ENCODE data around the gene GABRR3.

Gene GABRR3

DNA sequence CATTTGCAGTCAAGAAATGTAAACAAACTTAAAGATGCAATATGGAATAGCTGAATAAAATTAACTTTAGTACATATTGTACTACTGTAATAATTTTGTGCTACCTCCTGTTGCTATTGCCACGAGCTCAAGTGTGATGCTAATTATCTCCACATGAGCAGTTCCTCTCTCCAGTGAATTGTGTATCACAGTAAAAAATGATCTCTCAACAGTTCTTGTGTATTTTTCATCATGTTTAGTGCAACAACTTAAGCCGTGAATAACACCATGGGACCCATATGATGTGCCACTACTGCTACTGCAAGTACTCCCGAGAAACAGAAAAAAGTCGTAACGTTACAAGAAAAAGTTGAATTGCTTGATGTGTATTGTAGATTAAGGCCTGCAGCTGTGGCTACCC is 75.2 kb downstream of the GABRR3 start:
- ChIA-PET CTCF (interaction anchor here (1.0 kb wide), 1 partner anchor 167 kb away, joined by 4 read pairs; no protein-coding TSS in a partner anchor), POLR2A (no interaction called here)
- H3K4me3 ChIP-seq (ENCODE audit: low read depth, low read length) = no peak overlapping the region
- TF ChIP-seq, protein P1, sequence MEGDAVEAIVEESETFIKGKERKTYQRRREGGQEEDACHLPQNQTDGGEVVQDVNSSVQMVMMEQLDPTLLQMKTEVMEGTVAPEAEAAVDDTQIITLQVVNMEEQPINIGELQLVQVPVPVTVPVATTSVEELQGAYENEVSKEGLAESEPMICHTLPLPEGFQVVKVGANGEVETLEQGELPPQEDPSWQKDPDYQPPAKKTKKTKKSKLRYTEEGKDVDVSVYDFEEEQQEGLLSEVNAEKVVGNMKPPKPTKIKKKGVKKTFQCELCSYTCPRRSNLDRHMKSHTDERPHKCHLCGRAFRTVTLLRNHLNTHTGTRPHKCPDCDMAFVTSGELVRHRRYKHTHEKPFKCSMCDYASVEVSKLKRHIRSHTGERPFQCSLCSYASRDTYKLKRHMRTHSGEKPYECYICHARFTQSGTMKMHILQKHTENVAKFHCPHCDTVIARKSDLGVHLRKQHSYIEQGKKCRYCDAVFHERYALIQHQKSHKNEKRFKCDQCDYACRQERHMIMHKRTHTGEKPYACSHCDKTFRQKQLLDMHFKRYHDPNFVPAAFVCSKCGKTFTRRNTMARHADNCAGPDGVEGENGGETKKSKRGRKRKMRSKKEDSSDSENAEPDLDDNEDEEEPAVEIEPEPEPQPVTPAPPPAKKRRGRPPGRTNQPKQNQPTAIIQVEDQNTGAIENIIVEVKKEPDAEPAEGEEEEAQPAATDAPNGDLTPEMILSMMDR (IDR thresholded peaks at IDR 0.05; ENCODE audit: insufficient read depth, low read length, missing control alignments) = no peak
- no peak for DNase-seq (ENCODE audit: low read depth, low spot score)

DNA sequence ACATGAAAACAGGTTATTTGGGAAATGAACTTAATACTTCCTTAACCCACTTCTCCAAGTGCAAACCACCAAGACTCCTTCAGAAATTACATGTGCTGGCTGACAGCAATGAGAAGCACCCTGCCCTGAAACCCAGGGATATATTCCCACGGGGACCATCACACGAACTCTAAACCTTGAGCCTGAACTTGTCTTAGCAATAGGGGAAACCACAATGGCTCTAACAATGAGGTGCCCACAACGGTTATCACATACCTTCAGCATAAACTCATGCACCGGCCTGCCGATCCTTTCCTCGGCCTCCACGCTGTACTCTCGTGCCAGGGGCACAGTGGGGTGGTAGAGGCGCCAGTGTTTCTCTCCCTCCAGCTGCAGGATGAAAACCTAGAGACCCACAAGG is 76.3 kb downstream of the GABRR3 start:
- no peak for DNase-seq (ENCODE audit: low read depth, low spot score)
- TF ChIP-seq, protein P1 (IDR thresholded peaks at IDR 0.05; ENCODE audit: insufficient read depth, low read length, missing control alignments) = no peak
- H3K4me3 ChIP-seq (ENCODE audit: low read depth, low read length) = no peak overlapping the region
- POLR2A ChIA-PET = no interaction called here
- CTCF ChIA-PET = no interaction called here

- TF ChIP-seq, protein P1 (IDR thresholded peaks at IDR 0.05; ENCODE audit: insufficient read depth, low read length, missing control alignments) = no peak
- DNase-seq (ENCODE audit: low read depth, low spot score) = no peak
- POLR2A ChIA-PET = no interaction called here
Measured at GRCh38 chr3:97958396-97958795, 76.7 kb downstream of the GABRR3 start.

DNA sequence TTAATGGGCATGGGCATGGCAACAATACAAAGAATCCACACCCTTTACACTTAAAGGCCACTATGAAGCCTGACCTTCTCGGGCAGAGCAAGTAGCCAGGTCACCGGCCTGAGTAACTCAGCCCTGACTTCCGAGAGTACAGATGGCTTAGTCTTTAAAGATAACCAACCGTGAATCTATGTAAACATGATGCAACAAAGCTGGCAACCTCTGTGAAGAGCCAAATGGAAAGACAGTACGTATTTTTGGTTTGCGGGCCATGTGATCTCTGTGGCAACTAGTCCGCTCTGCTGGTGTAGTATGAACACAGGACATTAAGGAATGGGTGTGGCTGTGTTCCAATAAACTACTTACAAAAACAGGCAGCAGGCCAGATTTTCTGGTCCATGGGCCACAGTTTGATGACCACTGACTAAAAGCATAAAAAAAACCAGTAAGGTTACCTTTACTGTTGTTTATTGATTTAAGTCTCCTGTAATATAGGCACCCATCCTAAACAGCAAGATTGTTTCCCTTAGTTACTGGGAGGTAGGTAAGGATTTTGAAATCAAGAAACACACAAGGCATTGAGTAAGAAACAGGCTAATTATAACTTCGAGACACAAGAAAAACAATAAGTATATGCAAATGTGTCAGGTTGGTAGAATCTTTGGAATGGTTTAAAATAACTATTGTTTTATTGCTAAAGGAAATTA is 77.4 kb downstream of the GABRR3 start:
- ChIA-PET POLR2A (no interaction called here), CTCF (interaction anchor here (1.2 kb wide), 1 partner anchor 14 kb away, joined by 3 read pairs; no protein-coding TSS in a partner anchor)
- DNase-seq (ENCODE audit: low read depth, low spot score) = no peak
- TF ChIP-seq, protein P1 (IDR thresholded peaks at IDR 0.05; ENCODE audit: insufficient read depth, low read length, missing control alignments) = no peak
- H3K4me3 ChIP-seq (ENCODE audit: low read depth, low read length) = no peak overlapping the region

More at GRCh38 chr3:97958396-97958795, 76.7 kb downstream of the GABRR3 start:
- CTCF ChIA-PET = no interaction called here
- H3K4me3 ChIP-seq (ENCODE audit: low read depth, low read length) = no peak overlapping the region

DNA sequence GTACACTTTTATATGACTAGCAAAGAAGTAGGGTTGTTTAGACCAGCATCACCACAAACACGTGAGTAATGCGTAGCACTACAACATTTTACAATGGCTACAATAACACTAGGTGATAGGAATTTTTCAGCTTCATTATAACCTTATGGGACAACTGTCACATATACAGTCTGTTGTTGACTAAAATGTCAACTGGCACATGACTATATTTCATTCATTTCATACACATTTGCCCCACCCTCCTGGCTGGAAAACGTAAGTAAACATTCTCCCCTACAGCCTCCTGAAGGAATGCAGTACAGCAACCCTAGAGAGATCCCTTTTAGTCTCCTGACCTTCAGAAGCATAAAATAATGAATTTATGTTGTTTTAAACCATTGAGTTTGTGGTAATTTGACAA is 79.1 kb downstream of the GABRR3 start:
- H3K4me3 ChIP-seq (ENCODE audit: low read depth, low read length) = no peak overlapping the region
- DNase-seq (ENCODE audit: low read depth, low spot score) = no peak
- TF ChIP-seq, protein P1 (IDR thresholded peaks at IDR 0.05; ENCODE audit: insufficient read depth, low read length, missing control alignments) = no peak
- ChIA-PET CTCF (interaction anchor here (0.6 kb wide), 1 partner anchor 67 kb away, joined by 3 read pairs; no protein-coding TSS in a partner anchor), POLR2A (no interaction called here)

DNA sequence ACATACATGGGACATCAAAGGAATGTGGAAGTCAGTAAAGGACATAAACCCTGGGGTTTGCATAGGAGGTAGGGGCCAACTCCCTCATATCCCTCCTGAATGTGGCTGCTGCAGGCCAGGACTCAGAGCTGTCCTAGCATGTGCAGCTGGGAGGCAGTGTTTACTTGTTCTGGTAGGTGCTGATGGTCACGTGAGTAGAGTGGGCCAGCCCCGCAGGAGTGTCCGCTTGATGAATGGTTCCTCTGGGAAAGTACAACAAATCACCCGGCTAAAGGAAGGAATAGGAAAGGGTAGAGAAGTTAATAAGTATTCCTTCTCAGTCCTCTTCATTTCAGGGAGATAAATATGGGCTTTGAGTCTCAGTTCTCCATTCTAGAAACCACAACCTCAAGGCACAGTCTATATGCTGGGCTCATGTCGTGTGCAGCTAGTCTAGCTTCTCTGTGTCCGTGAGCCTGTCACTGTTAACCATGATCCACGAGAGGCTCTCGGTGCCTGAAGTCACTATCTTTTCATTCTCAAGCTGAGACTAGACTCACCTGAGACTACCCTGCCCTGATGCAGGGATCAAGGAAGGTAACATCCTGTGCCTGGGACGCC is 80.8 kb downstream of the GABRR3 start:
- DNase-seq (ENCODE audit: low read depth, low spot score) = no peak
- CTCF ChIA-PET = no interaction called here
- no peak overlapping the region for H3K4me3 ChIP-seq (ENCODE audit: low read depth, low read length)
- POLR2A ChIA-PET = no interaction called here
- TF ChIP-seq, protein P1 (IDR thresholded peaks at IDR 0.05; ENCODE audit: insufficient read depth, low read length, missing control alignments) = no peak

All from AG04449 (cell line).